ENCODE data around the gene RABL3.
"Not testable (repeated sequence)": the region's sequence is repeated elsewhere in the genome, so short reads cannot be mapped to it uniquely, and the experiment has no call there.

RABL3 gene

GRCh38 chr3:120742198-120742848 is at the start of gene RABL3, which contains the start of gene GTF2E1:
Gene RABL3, minus strand, starts transcription at chr3:120742516. Its CDS starts 9 bp downstream, at chr3:120742507.
Gene GTF2E1, plus strand, starts transcription at chr3:120742744. Its CDS starts 7,809 bp downstream, at chr3:120750553.
- DNase-seq, result peak; percentile 99

DNA sequence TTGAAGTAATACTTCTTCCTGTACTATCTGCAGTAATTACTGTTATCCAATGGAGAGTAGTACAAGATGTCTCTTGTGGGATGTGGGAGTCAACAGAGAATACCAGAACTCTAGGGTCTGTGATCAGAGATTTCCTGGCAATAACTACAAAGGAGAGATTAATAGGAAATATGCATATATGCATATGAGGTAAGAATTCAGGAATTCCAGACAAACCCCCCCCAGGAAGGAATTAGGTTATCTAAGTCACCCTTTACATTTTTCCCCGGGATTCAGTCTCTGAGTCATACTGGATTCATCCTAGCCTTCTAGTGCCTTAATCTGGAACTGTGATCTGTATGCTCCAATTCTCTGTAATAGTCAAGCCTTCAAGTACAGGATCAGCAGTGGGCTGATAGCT is 49.6 kb upstream of the RABL3 start:
- DNase-seq, result no peak

GRCh38 chr3:120791010-120791409 is 48.7 kb upstream of the RABL3 start:
- no peak for DNase-seq

DNA sequence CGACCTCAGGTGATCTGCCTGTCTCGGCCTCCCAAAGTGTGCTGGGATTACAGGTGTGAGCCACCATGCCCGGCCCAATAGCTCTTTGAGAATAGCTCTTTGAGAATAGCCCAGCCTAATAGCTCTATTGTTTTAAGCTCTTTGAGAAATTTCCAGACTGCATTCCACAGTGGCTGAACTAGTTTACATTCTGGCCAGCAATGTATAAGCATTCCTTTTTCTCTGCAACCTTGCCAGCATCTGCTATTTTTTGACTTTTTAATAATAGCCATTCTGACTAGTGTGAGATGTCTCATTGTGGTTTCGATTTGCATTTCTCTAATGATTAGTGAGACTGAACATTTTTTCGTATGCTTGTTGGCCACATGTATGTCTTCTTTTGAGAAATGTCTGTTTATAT is 43.5 kb upstream of the RABL3 start:
- not testable (repeated sequence) for DNase-seq

DNA sequence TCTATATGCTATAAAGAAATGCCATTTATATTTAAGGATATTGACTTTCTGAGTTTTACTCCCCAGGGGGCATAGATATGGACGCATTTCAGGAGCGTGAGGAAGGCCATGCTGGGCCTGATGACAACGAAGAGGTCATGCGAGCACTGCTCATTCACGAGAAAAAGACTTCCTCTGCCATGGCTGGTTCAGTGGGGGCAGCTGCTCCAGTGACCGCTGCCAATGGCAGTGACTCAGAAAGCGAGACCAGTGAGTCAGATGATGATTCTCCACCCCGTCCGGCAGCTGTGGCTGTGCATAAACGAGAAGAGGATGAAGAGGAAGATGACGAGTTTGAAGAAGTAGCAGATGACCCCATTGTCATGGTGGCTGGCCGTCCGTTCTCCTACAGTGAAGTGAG is 38.7 kb upstream of the RABL3 start:
- DNase-seq, result no peak

- no peak for DNase-seq
Measured at GRCh38 chr3:120778776-120779175, 36.5 kb upstream of the RABL3 start.

GRCh38 chr3:120775411-120775810 is 33.1 kb upstream of the RABL3 start:
- DNase-seq, result no peak

DNA sequence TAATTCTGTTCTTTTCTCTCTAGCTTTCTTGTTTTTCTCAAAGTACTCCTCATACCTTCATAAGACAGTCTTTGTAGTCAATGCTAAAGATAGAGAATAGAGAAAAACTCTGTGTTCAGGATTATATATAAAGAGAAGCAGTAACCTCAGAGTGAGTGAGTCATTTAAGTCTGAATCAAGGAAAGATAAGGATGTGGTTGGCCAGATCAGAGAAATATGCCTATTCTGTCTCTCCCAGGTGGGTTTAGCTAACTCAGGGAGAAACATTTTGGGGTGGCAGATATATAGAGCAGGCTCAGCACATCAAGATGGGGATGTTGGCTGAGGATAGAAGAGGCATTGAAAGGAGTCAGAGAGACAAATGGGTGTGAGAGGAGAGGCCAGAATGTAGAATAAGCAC is 31.6 kb upstream of the RABL3 start:
- no peak for DNase-seq

DNA sequence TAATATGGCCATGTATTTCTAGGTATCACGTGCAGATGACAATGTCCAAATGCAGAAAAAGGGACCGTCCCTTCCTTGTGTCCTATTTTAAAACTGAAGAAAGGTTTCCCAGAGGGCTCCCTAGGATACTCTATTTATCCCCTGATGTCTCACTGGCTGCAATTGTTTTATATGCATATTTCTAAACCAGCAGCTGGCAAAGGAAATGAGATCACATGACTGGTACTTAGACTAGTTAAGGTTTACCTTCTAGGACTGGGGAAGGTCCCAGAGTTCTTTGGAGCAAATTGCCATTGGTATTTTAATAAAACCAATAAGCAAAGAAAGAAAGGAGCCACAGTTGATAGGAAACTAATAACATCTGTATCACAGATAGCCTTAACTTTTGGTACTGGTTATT is 29.8 kb upstream of the RABL3 start:
- DNase-seq, result no peak

- DNase-seq, result no peak
Measured at GRCh38 chr3:120770891-120771290, 28.6 kb upstream of the RABL3 start.

DNA sequence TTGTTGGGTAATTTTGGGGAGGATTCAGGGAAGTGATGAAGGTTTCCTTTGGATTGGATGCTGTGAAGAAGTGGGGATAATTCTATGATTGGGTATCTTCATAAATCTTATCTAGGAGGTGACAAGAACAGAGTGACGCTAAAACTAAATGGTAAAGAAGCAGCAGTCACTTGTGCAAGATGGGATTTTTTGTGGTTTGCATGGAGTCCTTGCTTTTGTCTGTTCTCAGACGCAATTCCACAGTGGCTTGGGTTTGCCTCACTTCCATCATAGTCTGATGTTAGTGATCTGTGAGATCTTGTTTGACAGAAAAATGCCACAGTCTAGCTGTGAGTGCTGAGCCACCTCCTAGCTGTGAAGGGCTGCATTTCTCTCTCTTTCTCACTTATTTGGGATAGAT is 27.1 kb upstream of the RABL3 start:
- no peak for DNase-seq

GRCh38 chr3:120767106-120767505 is 24.8 kb upstream of the RABL3 start:
- DNase-seq, result no peak

DNA sequence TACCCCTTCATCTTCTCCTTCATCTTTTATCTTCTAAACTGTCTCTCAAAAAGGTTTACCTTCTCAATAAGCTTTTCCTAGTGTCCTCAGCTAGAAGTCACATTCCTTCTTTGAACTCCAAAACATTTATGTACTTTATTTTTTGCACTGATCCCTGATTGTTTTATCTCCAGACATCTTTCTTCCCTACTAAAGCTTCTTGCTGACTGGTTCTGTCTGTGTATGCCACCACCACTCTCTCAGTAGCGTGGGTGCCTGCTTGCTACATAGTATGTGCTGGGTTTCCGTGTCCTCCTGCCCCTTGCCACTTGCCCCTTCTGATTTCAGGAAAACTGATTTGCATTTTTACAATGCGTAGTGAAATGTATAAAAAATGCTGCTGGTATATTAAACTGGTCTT is 24.3 kb upstream of the RABL3 start:
- no peak for DNase-seq

- DNase-seq, result no peak
Measured at GRCh38 chr3:120765830-120766493, 23.6 kb upstream of the RABL3 start.

GRCh38 chr3:120764206-120764605 is 21.9 kb upstream of the RABL3 start:
- no peak for DNase-seq

DNA sequence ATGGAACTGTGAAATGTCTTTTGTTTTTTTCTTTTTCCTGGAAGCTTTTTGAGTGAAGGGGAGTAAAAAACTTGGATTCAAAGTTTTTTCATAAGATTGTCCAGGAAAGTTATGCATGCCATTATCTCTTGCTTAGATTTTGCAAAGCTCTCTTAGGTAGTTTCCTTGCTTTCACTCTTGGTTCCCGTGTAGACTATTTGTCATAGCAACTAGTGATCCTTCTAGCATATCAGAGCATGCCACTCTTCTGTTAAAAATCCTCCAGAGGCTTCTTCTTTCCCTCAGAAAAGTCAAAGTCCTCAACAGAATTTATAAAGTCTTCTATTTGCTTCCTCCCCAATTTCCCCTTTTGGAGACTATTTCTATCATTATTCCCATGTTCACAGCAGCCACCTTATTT is 21.3 kb upstream of the RABL3 start:
- no peak for DNase-seq

DNA sequence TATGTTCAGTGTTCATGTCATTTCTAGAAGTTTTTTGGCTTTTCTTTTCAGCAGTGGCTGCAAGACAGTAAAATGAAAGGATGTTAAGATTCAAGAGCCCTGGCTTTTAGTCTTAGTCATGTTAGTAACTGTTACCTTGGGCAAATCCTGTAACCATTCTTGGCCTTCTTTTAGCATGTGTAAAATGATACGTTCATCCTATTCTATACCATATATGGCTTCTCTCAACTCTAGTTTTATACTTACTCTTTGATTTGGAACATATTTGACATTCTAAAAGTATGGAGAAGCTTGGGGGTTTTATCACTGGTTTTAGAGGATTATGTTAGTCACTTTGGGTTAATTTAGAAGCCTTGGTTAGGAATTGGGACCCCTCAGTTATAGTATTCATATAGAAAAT is 20.3 kb upstream of the RABL3 start:
- no peak for DNase-seq

- DNase-seq, result not testable (repeated sequence)
Measured at GRCh38 chr3:120758551-120758950, 16.2 kb upstream of the RABL3 start.

- no peak for DNase-seq
Measured at GRCh38 chr3:120756061-120756460, 13.7 kb upstream of the RABL3 start.

GRCh38 chr3:120753810-120754209 is 11.5 kb upstream of the RABL3 start:
- DNase-seq, result no peak

DNA sequence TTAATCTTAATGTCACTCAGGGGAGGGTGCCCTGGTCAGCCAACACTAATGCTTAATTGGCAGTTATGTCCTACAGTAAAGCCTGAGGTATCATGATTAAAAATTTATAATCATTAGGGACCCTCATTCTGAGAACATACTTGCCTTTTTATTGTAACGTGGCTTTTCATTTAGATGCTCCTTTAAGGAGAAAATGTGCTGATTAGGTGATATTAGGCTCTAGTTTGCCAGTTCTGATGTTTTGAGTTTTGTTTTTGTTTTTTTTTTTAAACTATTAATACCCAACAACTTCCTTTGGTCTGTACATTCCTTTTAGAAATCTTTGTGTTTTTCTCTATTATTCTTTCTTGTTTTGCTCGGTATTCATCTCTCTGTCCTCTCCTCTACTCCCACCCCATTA is 10.5 kb upstream of the RABL3 start:
- no peak for DNase-seq

- DNase-seq, result no peak
Measured at GRCh38 chr3:120752230-120752629, 9.9 kb upstream of the RABL3 start.

DNA sequence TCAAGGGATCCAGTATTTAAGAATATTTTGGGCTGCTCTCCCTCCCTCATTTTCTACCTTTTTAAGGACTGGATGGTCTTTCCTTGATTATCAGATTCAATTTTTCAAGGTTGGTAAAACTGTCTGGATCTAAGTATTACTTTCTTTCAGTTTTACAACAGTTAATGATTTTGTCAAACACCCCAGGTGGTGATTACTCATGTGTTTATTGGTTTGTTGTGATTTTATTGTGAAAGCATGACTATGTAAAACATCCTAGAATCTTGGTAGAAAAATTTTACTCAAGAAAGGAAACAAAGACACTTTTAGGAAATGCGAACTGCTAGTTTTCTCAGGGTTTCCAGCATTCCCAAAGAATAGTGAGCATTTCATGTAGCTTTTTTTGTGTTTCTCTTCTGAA is 7.5 kb upstream of the RABL3 start:
- DNase-seq, result no peak

DNA sequence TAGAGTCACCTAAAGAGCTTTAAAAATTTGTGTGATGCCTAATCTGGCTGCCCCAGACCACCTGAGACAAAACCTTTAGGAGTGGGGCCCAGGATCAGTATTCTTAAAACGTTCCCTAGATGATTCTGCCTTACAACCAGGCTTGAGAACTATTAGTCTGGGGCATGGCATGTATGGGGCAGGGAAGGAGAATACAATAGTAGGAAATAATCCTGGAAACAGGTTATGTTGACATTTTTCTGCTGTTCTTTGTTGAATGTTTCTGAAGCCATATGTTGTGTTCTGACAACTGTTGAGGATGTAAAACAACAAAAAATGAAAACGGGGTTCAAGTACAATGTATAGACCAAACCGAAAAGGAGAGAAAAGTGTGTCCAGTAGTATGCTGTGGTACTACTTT is 3.1 kb upstream of the RABL3 start:
- DNase-seq, result no peak
